ENCODE measurements around the gene SND1. TPM values are rescaled to one million over a fixed set of nuclear protein-coding genes. Genes with fewer than 3 reads are reported as not detected.

The SND1 gene
- total and polyA plus RNA-seq, 2 of the 4 experiments (the other 2 are of a cell fraction): 154 to 294 TPM

- no peak for DNase-seq
- Histone ChIP-seq H2BK15ac (ENCODE audit: low read depth, low read length) (no peak overlapping the region), H3K4ac (ENCODE audit: low read depth, low read length) (no peak overlapping the region), H3K4me1 (ENCODE audit: control insufficient read depth, insufficient read depth, low read length) (no peaks in the 10 kb centered on the region), H3K18ac (ENCODE audit: low read depth, low read length) (no peak overlapping the region), H2AK5ac (ENCODE audit: low read depth, low read length) (no peak overlapping the region), H4K91ac (ENCODE audit: insufficient read depth, low read depth, low read length) (no peak overlapping the region), H3K23ac (ENCODE audit: low read depth, low read length) (no peak overlapping the region), H4K8ac (ENCODE audit: low read depth in 2 of 2, low read length in 2 of 2) (no peak overlapping the region), H2BK5ac (ENCODE audit: low read depth, low read length, poor library complexity, severe bottlenecking) (no peak overlapping the region), H3K4me2 (ENCODE audit: low read depth, low read length) (no peak overlapping the region), H2AK9ac (replicated peaks; ENCODE audit: low read depth, low read length, poor library complexity) (no peak overlapping the region), H3K27ac (ENCODE audit: insufficient read depth, low read length) (no peak overlapping the region), H3K4me3 (ENCODE audit: insufficient read depth, low read depth, low read length) (no peak overlapping the region), H4K20me1 (ENCODE audit: insufficient read depth, low read length) (peaks cover 56% of the 10 kb centered on the region), H2AFZ (replicated peaks; ENCODE audit: low read length, poor library complexity) (no peak overlapping the region), H3K79me1 (ENCODE audit: low read depth in 1 of 2, low read length in 2 of 2) (peaks cover 57 to 74% of the 10 kb centered on the region in 2 experiments), H3K9me3 (ENCODE audit: control insufficient read depth, insufficient read depth, low read length) (no peaks in the 10 kb centered on the region), H4K5ac (ENCODE audit: low read depth, low read length) (no peak overlapping the region), H3K14ac (replicated peaks; ENCODE audit: low read depth, low read length) (no peak overlapping the region), H2BK20ac (ENCODE audit: low read depth, low read length) (no peak overlapping the region), H3K9ac (ENCODE audit: low read depth, low read length) (no peak overlapping the region), H3K27me3 (ENCODE audit: control insufficient read depth, insufficient read depth, low read length) (no peaks in the 10 kb centered on the region), H3K9me1 (ENCODE audit: insufficient read depth, low read length) (peaks cover 11% of the 10 kb centered on the region), H3K56ac (ENCODE audit: extremely low read depth, insufficient read depth, low read length) (no peak overlapping the region), H3K36me3 (ENCODE audit: control insufficient read depth, insufficient read depth, low read length) (peaks cover 2% of the 10 kb centered on the region; the same call in 1 of the 2 replicates), H2BK120ac (ENCODE audit: low read depth, low read length) (no peak overlapping the region)
- dilution Hi-C loops (cut with HindIII; ENCODE audit: low sequenced_read_pairs, unreplicated experiment) (no loop called here), intact Hi-C loops (cut with micrococcal nuclease) (no loop called here), in situ Hi-C loops (cut with MboI; ENCODE audit: low sequenced_read_pairs) (no loop called here)
- CTCF ChIA-PET: no interaction called here
- POLR2A ChIA-PET (ENCODE audit: unreplicated experiment): no interaction called here
- WGBS, 2 experiments (ENCODE audit: extremely low coverage in 2 of 2, insufficient read length in 1 of 2): no CpG with 5 or more reads among the region's 4 CpGs
- BruUV-seq (replicated peaks): no TSS peak
- no peak for TF ChIP-seq CTCF (conservative IDR thresholded peaks at IDR 0.05; ENCODE audit: low read depth, low read length)
- no peak for TF ChIP-seq RAD21 (IDR thresholded peaks at IDR 0.05; ENCODE audit: low read length)
- TF ChIP-seq BHLHE40 (IDR thresholded peaks at IDR 0.05; ENCODE audit: low read depth, low read length): no peak
- no peak for TF ChIP-seq RFX5 (IDR thresholded peaks at IDR 0.05; ENCODE audit: low read depth, low read length)
- no peak for TF ChIP-seq ELK1 (IDR thresholded peaks at IDR 0.05; ENCODE audit: borderline replicate concordance, low read depth, low read length)
- no peak for TF ChIP-seq POLR2A (IDR thresholded peaks at IDR 0.05; ENCODE audit: low read depth, low read length)
- no peak for ATAC-seq (ENCODE audit: low read depth)
Observed at GRCh38 chr7:127760436-127761031, 108.5 kb downstream of the SND1 start.
